Panc1 (cell line): ENCODE measurements around the gene HTRA3. TPM values are rescaled to one million over a fixed set of nuclear protein-coding genes. Genes with fewer than 3 reads are reported as not detected.

Source experiments
- ATAC-seq: fragments of 200-7000 bp; cut with Tn5 transposase; 2 replicates; pipeline ENCODE4 v1.9.1; 2020; ENCODE audit warnings: mild to moderate bottlenecking, moderate library complexity
- BruUV-seq: library from RNA; stranded (reverse); fragments of 400-500 nt; replicated peaks from 2 replicates; lab custom pipeline; 2021; lab: Mats Ljungman, UMichigan
- CTCF ChIA-PET: fragments of 300-600 bp; sonication (Branson Sonifier 250); formaldehyde crosslinking; loops from one replicate; lab custom pipeline; 2022; ENCODE audit warnings: antibody characterized with exemption; lab: Charles Lee
- POLR2A ChIA-PET: fragments of 300-600 bp; sonication (Branson Sonifier 250); formaldehyde crosslinking; loops from one replicate; lab custom pipeline; 2022; ENCODE audit warnings: antibody characterized with exemption; lab: Charles Lee
- DNase-seq: peaks from one replicate; pipeline ENCODE4 v3.0.0-alpha.2; 2010; ENCODE audit warnings: low read depth, low spot score
- H3K27ac ChIP-seq: 2 replicates; pipeline ENCODE4 v1.5.1; 2011; ENCODE audit warnings: mild to moderate bottlenecking, low read length, inconsistent platforms
- H3K27me3 ChIP-seq: fragments of 200-500 bp; sonication (Bioruptor generic); 2 replicates; pipeline ENCODE4 v1.6.0; 2014; ENCODE audit warnings: low read length, inconsistent platforms; ENCODE audit not compliant: control insufficient read depth, insufficient read depth
- H3K36me3 ChIP-seq: fragments of 200-500 bp; sonication (Bioruptor generic); 2 replicates; pipeline ENCODE4 v1.5.1; 2014; ENCODE audit warnings: inconsistent platforms, mild to moderate bottlenecking, low read length, moderate library complexity; ENCODE audit not compliant: control insufficient read depth, insufficient read depth
- H3K4me1 ChIP-seq: 2 replicates; pipeline ENCODE4 v1.5.1; 2011; ENCODE audit warnings: inconsistent platforms, mild to moderate bottlenecking, low read length, moderate library complexity; ENCODE audit not compliant: control insufficient read depth, insufficient read depth
- H3K4me3 ChIP-seq, 2 experiments: 2 replicates each; pipeline ENCODE4 v1.5.1; 2011 to 2012; ENCODE audit warnings: low read depth in 2 of 2, low read length in 2 of 2, mild to moderate bottlenecking in 2 of 2, inconsistent platforms in 1 of 2, moderate library complexity in 1 of 2
- H3K9me3 ChIP-seq: fragments of 200-500 bp; sonication (Bioruptor generic); 2 replicates; pipeline ENCODE4 v1.5.1; 2014; ENCODE audit warnings: low read depth, mild to moderate bottlenecking, inconsistent platforms, low read length, moderate library complexity; ENCODE audit not compliant: control insufficient read depth, insufficient read depth
- POLR2AphosphoS5 ChIP-seq: IDR thresholded peaks from 2 replicates; pipeline ENCODE4 v1.6.1; 2012; ENCODE audit warnings: mild to moderate bottlenecking, low read depth, low read length, moderate library complexity
- REST ChIP-seq, 2 experiments: IDR thresholded peaks; 2 replicates each; pipeline ENCODE4 v1.6.1; 2011 to 2012; ENCODE audit warnings: low read depth in 2 of 2, control low read depth in 1 of 2, low read length in 1 of 2, mild to moderate bottlenecking in 1 of 2, moderate library complexity in 1 of 2; ENCODE audit not compliant: insufficient read depth in 1 of 2
- SIN3A ChIP-seq: IDR thresholded peaks from 2 replicates; pipeline ENCODE4 v1.6.1; 2012; ENCODE audit warnings: low read depth, mild to moderate bottlenecking, low read length, moderate library complexity, borderline replicate concordance; ENCODE audit not compliant: insufficient read depth
- TCF7L2 ChIP-seq: IDR thresholded peaks from 2 replicates; pipeline ENCODE4 v1.6.1; 2011; ENCODE audit warnings: mild to moderate bottlenecking, low read depth, low read length, inconsistent platforms
- in situ Hi-C: cut with HindIII; loops from 2 replicates; pipeline ENCODE4 v1.10.0; 2016; ENCODE audit warnings: low sequenced_read_pairs, low pct_unique_long_range_greater_than_20kb
- intact Hi-C: fragments of 100-400 bp; cut with micrococcal nuclease; formaldehyde crosslinking; loops from one replicate; pipeline ENCODE4 v1.10.0; 2022; ENCODE audit not compliant: unreplicated experiment
- total RNA-seq: library from RNA; stranded (reverse); gene quantifications from one replicate; pipeline ENCODE4 v1.2.1, GENCODE V29; 2021; ENCODE audit not compliant: unreplicated experiment
- TF ChIP-seq, protein P1 (sequence below): fragments of 450-650 bp; IDR thresholded peaks from 2 replicates; pipeline ENCODE4 v1.5.1; 2017; ENCODE audit warnings: mild to moderate bottlenecking

The HTRA3 gene
- total RNA-seq, 1 experiment from 2014 or later = 0.98 TPM

GRCh38 chr4:8225706-8226443 is 43.7 kb upstream of the HTRA3 start:
- no peak overlapping the region for H3K4me3 ChIP-seq
- no peaks in the 10 kb centered on the region for H3K9me3 ChIP-seq
- H3K27me3 ChIP-seq = no peaks in the 10 kb centered on the region
- no peak overlapping the region for H3K27ac ChIP-seq
- DNase-seq (no peak), ATAC-seq (no peak)
- BruUV-seq = no TSS peak
- TF ChIP-seq POLR2AphosphoS5 = no peak
- no peak for TF ChIP-seq TCF7L2
- intact Hi-C loops (no loop called here), in situ Hi-C loops (no loop called here)
- H3K36me3 ChIP-seq = no peaks in the 10 kb centered on the region
- ChIA-PET POLR2A (no interaction called here), CTCF (interaction anchor here (0.5 kb wide), 2 partner anchors 46 to 178 kb away, joined by 3 to 9 read pairs; no protein-coding TSS in a partner anchor)
- H3K4me1 ChIP-seq = no peaks in the 10 kb centered on the region; the same call in none of the 2 replicates

DNA sequence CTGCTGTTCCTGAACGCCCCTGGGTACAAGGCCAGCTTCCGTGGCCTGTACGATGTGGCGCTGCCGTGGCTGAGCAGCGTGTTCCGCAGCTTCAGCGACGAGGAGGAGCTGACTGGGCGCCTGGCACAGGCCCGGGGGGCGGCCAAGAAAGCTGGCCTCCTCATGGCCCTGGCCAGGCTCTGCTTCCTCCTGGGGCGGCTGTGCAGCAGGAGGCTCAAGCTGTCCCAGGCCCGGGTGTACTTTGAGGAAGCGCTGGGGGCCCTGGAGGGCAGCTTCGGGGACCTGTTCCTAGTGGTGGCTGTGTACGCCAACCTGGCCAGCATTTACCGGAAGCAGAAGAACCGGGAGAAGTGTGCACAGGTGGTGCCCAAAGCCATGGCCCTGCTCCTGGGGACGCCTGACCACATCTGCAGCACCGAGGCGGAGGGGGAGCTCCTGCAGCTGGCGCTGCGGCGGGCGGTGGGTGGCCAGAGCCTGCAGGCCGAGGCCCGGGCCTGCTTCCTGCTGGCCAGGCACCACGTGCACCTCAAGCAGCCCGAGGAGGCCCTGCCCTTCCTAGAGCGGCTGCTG is 42.3 kb upstream of the HTRA3 start:
- H3K4me3 ChIP-seq = no peak overlapping the region
- no peak overlapping the region for H3K27ac ChIP-seq
- DNase-seq (no peak), ATAC-seq (no peak)
- H3K4me1 ChIP-seq = no peaks in the 10 kb centered on the region; the same call in none of the 2 replicates
- in situ Hi-C loops (no loop called here), intact Hi-C loops (no loop called here)
- H3K36me3 ChIP-seq = no peaks in the 10 kb centered on the region
- H3K9me3 ChIP-seq = no peaks in the 10 kb centered on the region
- no TSS peak for BruUV-seq
- CTCF ChIA-PET = no interaction called here
- TF ChIP-seq SIN3A (no peak), REST (IDR thresholded peaks at IDR 0.05; ENCODE audit: insufficient read depth in 1 of 2, low read depth in 2 of 2, low read length in 1 of 2) (no peak), POLR2AphosphoS5 (no peak), TCF7L2 (no peak)
- TF ChIP-seq, protein P1, sequence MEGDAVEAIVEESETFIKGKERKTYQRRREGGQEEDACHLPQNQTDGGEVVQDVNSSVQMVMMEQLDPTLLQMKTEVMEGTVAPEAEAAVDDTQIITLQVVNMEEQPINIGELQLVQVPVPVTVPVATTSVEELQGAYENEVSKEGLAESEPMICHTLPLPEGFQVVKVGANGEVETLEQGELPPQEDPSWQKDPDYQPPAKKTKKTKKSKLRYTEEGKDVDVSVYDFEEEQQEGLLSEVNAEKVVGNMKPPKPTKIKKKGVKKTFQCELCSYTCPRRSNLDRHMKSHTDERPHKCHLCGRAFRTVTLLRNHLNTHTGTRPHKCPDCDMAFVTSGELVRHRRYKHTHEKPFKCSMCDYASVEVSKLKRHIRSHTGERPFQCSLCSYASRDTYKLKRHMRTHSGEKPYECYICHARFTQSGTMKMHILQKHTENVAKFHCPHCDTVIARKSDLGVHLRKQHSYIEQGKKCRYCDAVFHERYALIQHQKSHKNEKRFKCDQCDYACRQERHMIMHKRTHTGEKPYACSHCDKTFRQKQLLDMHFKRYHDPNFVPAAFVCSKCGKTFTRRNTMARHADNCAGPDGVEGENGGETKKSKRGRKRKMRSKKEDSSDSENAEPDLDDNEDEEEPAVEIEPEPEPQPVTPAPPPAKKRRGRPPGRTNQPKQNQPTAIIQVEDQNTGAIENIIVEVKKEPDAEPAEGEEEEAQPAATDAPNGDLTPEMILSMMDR = no peak
- no peaks in the 10 kb centered on the region for H3K27me3 ChIP-seq
- POLR2A ChIA-PET = interaction anchor here (0.6 kb wide), 1 partner anchor 26 kb away, joined by 5 read pairs; no protein-coding TSS in a partner anchor
